Inflammatory macrophage treated with lipopolysaccharide for 4 hours (primary cell): ENCODE measurements around the gene RPGRIP1.
"Not testable (repeated sequence)": the region's sequence is repeated elsewhere in the genome, so short reads cannot be mapped to it uniquely, and the experiment has no call there.

ENCODE experiments used
- DNase-seq: peaks from one replicate; pipeline ENCODE4 v3.0.0-alpha.2; 2020

Gene RPGRIP1

DNA sequence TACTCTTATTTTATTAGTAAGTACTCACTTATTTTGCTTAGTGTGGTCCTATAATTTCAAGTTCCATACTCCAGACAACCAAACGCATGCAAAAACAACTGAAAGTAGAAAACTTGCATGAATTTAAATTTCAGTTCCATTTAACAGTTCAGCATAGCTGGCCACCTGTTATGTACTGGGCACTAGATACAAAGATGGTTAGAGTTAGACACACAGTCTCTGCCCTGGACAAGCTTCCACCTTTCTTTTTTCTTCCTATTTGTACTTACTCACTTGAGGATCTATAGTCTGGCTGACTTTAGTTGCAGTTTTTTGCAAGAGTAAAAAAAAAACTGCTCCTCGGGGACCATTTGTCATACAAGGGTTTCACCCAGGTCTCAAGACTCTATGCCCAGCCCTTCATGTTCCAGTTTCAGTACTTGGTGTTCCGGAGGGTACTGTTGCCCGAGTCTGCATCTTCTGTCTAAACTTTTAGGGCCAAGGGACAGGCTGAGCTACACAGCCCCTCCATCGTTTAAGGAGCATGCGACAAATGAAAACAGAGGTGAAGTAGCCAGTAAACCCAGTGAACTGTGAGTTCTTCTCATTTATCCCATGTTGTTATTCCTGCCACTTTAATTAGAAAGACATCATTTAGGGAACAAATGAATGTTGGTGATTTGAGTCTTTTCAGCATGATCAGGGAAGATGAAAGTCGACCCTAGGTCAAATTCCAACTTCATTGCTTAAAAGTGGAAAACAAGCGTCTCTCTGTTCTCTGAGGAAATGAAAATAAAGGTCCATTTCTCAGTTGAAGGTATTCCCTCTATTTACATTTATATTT lies 22.3 kb downstream of the RPGRIP1 start:
- DNase-seq = no peak

DNA sequence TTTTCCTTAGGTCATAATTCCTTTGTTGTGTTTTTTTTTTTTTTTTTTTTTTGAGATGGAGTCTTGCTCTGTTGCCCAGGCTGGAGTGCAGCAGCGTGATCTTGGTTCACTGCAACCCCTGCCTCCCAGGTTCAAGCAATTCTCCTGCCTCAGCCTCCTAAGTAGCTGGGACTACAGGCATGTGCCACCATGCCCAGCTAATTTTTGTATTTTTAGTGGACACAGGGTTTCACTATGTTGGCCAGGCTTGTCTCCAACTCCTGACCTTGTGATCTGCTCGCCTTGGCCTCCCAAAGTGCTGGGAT lies 22.9 kb downstream of the RPGRIP1 start:
- DNase-seq = not testable (repeated sequence)

DNA sequence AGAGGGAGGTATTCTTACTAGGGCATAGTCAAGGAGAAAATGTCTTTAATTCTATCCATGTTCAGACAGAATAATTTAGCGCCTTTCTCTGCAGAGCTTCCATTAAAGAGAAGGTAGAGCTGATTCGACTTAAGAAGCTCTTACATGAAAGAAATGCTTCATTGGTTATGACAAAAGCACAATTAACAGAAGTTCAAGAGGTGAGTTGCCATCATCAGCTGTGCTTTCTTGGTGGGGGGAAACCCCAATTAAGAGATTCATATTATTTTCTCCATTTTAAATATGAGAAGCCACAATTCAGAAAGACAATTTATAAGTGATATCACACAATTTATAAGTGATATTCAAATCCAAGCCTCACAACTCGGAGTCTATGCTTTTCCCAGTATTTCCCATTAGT lies 27.8 kb downstream of the RPGRIP1 start:
- no peak for DNase-seq

DNA sequence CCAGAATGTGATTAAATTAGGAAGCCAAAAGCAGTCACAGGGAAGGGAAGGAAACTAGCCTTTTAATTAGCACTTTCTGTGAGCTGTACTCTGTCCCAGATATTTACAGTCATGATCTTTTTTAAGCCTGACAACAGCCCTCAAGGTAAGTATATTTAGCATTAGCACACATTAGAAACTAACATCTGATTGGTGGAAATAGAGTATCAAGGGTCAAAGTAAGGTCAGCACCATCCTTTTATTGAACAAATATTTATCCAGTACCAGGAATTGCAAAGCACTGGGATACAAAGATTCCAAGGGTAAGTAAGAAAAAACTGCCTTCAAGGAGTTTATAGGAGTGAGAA lies 28.2 kb downstream of the RPGRIP1 start:
- DNase-seq = no peak

DNA sequence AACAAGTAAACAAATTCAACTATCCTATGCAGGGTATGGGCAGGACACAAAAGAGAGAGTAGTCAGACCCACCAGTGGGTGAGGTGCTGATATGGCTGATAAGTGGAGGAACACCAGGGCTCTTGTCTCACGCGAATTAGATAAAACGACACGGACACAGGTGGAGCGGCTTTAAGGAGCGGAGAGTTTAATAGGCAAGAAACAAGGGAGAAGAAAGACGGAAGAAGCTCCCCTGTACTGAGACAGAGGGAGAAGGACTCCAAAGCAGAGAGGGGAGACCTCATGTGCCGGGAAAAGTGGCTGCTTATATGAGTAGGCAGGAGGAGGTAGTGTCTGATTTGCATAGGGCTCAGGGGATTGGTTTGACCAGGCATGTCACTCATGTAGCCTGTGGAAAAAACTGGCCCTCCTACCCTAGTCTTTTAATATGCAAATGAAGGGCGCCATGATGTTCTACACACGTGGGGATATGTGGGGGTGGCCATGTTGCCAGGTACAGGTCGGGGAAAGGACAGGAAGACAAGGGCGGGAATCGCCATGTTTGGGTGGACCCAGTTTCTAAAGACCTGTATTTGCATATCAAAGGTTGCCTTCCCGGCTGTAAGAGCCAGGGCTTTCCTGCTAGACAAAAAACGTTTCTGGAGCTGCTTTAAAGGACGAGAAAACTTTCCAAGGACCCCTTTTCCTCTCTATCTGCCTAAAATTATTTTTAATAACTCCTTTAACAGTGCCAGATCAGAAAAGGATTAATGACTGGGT lies 28.8 kb downstream of the RPGRIP1 start:
- peak; percentile 77 for DNase-seq

DNA sequence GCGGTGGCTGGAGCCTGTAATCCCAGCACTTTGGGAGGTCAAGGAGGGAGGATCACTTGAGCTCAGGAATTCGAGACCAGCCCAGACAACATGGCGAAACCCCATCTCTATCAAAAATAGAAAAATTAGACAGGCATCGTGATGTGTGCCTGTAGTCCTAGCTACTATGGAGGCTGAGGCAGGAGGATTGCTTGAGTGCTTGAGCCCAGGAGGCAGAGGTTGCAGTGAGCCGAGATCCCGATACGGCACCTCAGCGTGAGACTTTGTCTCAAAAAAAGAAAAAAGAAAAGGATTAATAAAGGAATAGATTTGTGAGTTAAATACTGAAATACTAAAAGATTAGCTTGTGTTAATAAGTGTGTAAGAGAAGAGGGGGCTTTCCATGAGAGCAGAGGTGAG lies 29.4 kb downstream of the RPGRIP1 start:
- no peak for DNase-seq

DNA sequence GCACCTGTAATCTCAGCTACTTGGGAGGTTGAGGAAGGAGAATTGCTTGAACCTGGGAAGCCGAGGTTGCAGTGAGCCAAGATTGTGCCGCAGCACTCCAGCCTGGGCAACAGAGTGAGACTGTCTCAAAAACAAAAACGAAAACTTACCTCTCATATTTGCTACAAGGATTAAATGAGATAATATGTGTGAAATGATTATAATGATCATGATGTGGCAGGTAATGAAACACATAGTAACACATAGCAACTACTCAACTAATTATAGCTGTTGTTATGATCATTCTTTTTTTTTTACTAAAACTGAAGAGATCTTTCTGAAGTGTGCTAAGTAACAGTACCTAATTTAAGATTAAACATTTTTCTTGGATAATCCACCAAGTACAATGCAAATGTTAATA lies 30.1 kb downstream of the RPGRIP1 start:
- DNase-seq = no peak

DNA sequence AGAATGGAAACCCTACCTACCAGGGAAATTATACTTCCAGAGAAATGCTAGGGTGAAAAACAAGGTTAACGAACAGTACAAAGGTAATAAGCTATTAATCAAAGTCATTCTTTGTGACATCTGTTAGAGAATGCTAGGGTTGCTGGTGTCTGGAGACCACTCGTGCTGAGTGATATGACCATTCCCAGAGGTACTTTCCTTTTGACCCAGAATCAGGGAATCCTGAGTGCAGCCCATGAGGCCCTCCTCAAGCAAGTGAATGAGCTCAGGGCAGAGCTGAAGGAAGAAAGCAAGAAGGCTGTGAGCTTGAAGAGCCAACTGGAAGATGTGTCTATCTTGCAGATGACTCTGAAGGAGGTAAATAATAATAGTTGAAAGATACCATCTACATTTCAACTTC lies 31.7 kb downstream of the RPGRIP1 start:
- no peak for DNase-seq

DNA sequence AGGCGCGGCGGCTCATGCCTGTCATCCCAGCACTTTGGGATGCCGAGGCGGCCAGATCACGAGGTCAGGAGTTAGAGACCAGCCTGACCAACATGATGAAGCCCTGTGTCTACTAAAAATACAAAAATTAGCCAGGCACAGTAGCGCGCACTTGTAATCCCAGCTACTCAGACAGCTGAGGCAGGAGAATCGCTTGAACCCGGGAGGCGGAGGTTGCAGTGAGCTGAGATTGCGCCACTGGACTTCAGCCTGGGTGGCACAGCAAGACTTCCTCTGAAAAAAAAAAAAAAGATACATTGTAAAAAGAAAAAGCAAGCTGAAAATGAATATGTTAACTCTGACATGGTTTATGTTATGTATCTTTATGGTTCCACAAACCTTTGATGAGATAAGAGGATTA lies 33.6 kb downstream of the RPGRIP1 start:
- no peak for DNase-seq

DNA sequence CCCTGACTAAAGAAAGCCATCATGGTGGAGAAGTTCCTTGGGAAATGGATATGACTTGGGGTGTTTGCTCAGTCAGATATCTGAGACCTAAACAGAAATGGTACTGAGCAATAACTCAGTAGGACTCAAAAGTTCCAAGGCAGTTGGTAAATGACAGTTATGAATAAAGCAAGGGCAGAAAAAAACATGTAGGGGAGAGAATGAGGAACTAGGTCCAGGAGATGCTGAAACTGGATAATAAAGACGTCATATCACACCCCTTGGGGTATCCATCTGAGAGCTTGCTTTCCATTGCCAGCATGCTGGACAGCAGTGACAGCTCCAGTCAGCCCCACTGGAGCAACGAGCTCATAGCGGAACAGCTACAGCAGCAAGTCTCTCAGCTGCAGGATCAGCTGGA lies 37.5 kb downstream of the RPGRIP1 start:
- DNase-seq = peak; percentile 77

DNA sequence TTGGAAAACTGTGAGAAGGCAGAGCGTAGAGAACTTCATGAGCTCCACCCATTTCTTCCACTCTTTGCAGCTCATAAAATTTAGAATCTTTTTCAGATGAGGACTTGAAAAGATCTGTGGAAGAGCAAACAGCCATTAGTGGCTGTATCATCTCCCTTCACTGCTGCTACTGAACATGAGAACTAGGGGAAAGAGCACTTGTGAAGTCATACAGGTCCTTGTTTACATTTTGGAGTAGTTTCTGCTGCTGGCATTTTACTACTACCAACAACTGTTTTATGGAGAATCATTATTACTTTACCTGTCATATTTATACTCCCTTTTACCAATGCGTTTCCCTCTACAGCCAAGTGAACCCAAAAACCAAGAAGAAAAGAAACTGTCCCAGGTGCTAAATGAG lies 41.0 kb downstream of the RPGRIP1 start:
- no peak for DNase-seq

DNA sequence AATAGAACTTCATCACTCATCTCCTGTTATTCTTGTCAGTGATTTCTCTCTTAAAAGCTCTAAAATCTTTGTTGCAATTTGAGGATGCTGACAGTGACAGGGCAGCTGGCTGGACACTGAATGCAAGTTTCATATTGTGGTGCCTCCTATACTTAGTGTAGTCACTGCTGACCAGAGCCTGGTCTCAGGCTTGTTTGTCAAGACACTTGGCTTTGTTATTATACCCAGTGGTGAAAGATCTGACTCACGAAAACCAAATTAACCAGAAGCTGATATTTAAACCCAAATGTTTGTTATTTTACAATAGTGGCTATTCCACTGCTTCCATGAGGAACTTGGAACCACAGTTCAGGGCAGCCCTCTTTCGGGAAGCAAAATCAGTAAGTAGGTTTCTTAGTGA lies 42.8 kb downstream of the RPGRIP1 start:
- peak; percentile 66 for DNase-seq

DNA sequence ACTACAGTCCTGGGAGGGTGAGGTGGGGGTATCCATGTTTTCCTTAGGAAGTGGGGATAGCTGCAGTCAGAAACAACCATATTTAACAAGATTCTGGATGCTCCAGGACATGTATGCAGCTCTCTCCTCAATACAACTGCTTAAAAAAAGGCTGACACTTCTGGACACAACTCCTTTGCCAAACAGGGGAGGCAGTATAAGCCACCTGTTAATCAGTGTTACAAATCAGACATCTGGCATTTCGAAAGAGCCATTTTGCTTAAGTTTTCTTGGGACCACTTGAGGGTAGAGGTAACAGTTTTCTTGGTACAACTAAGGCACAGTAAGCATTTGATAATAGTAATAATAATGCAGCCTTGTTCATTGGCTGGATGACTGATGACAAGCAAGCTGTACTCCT lies 47.1 kb downstream of the RPGRIP1 start:
- no peak for DNase-seq
